ENCODE data around the gene BARX1. TPM values are rescaled to one million over a fixed set of nuclear protein-coding genes. Genes with fewer than 3 reads are reported as not detected.

Gene BARX1
- total RNA-seq, 1 experiment from 2014 or later: not detected

DNA sequence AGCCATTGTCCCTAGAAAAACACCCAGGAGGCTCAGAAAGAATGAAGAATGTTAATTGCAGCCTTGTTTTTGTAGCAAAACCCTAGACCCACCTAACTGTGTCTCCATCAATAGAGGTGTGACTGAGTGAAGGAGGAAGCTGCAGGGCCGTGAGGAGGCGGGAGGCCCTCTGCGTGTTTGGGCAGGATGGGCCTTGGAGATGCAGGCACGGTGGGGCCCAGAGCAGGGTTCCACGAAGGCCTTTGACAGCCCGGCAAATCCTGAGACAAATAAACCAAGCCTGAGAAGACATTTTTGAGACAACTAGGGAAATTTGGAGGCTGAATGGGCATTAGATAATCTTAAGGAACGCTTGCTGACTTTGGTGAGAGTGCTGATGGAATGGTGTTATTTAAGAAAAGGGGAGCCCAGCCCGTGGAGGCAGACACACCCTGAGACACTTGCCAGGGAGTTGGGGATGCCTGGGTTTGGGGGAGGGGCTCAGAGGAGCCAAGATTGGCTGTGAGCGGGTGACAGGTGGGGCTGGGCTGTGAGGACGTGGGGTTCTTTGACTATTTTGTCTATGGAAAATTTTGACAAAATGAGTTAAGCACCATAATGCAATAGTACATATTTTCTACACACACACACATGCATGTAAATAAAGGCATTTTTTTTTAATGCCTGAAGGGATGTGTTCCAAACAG, 48.8 kb downstream of the BARX1 start:
- no peak for DNase-seq (ENCODE audit: low spot score)
- in situ Hi-C loops (cut with HindIII; ENCODE audit: low sequenced_read_pairs): no loop called here

- in situ Hi-C loops (cut with HindIII; ENCODE audit: low sequenced_read_pairs): no loop called here
- no peak for DNase-seq (ENCODE audit: low spot score)
These were observed 49.6 kb downstream of the BARX1 start for GRCh38 chr9:93905473-93906133.

- in situ Hi-C loops (cut with HindIII; ENCODE audit: low sequenced_read_pairs): no loop called here
- no peak for DNase-seq (ENCODE audit: low spot score)
These were observed 50.3 kb downstream of the BARX1 start for GRCh38 chr9:93904649-93905472.

DNA sequence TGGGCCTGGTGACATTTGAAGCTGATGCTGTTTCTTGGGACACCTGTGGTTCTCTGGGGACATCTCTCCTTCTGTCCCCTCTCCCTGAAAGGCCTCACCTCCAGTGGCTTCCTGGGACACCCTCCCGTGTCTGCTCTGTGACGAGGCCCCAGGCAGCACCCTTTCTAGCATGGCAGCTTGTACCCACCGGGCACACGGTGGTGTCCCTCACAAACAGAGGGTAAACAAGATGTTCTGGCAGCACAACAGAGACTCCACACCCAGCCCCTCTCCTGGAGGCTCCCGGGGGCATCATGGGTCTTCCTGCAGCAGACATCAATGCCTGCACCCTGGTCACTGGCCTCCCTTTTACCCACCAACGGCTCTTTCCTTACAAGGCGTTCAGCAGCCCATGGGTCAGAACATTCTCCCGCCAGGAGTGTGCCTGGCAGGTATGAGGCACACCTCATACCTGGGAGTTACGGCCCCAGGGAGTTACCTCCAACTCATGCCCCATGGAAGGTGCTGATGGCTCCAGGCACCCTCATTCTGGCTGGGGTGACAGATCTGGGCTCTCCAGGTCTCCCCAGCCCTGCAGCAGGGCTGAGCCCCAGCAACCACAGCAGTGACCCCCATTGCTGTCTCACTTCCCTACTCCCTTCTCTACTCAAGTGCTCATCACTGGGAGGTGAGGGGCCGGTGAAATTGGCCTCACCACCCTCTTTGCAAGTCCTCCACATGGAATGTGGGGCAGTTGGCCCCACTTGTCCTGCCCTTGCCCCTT, 51.1 kb downstream of the BARX1 start:
- no peak for DNase-seq (ENCODE audit: low spot score)

GRCh38 chr9:93902780-93903655, 52.1 kb downstream of the BARX1 start:
- DNase-seq (ENCODE audit: low spot score): no peak
- in situ Hi-C loops (cut with HindIII; ENCODE audit: low sequenced_read_pairs): no loop called here

More for the DNA sequence above, 51.1 kb downstream of the BARX1 start:
- in situ Hi-C loops (cut with HindIII; ENCODE audit: low sequenced_read_pairs): no loop called here

DNA sequence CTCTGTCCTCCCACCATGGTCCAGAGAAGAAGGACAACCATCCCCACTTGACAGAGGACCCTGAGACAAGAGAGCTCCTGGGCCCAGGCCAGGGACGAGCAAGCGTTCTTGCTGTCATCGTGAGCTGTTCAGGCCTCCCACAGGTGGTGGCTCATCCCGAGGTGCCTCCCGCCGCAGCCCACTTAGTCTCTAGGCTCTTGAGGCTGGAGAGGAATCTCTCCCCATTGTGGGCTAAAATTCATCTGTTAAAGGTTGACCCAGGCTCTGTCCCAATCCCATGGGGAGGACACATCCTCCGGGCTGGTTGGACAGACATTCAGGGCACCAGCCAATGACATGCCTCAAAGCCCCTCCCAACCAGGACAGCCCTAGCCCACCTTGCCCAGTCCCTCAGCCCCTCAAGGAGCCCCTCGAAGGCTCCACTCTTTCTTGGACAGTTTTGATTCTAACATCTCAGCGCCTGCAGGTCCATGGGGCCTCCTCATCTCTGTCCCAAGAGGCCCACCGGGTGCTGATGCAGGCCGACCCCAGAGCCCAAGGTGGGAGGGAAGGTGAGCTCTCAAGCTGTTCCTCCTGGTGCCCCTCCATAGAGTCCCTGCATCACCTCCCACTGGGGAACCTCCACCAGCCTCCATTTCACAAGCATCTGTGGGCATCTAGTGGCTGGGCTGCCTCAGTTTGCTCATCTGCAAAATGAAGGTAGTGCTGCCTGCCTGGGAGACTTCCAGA, 52.9 kb downstream of the BARX1 start:
- DNase-seq (ENCODE audit: low spot score): no peak
- in situ Hi-C loops (cut with HindIII; ENCODE audit: low sequenced_read_pairs): no loop called here

Other genes starting within 250 kb of the BARX1 start
- 4.1 and 5.4 TPM in 2 replicates for gene PTPDC1, start 129.1 kb upstream of the BARX1 start, total RNA-seq (2014; rRNA removed; shearing (Covaris generic))

Measured in G401 (cell line).